NCI-H187 treated with DMSO at 0.1 percent for 48 hours (cell line): ENCODE results near the gene C17orf100.
"Not testable (repeated sequence)": the region's sequence is repeated elsewhere in the genome, so short reads cannot be mapped to it uniquely, and the experiment has no call there.

Experiments used
- DNase-seq: peaks from one replicate; lab custom pipeline; 2025; lab: John Stamatoyannopoulos, UW

C17orf100 gene

GRCh38 chr17:6641247-6641863 is 10.2 kb upstream of the C17orf100 start:
- DNase-seq: no peak

GRCh38 chr17:6642592-6642991 is 9.0 kb upstream of the C17orf100 start:
- no peak for DNase-seq

DNA sequence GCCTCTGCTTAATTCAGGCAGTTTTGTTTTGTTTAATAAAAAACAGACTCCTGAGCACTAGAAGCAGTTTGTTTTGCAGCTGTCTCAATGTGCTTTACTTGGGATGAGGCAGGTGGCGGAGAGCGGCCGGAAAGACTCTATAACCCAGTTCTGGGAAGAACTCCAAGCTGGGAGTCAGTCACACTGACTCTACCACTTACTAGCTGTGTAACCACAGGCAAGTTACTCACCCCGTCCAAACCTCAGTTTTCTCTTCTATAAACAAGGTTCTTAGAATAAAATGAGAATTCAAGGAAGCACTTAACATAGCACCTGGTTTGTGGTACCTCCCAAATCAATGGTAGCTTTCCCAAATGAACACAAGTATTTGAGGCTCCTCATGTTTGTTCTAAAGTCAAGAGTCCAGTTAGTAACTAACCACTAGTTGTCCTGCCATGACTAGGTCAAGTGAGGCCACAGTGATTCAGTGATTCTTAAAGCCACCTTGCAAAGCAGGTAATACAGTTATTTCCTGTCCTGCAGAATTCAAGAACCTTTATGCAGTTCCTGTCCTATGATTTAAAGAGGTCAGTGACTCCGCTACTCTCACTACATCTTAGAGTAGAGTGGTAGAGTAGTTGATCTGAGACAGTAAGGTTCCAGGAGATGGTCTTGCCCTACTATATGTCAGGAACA is 8.0 kb upstream of the C17orf100 start:
- no peak for DNase-seq

- no peak for DNase-seq
Observed at GRCh38 chr17:6648181-6648580, 3.4 kb upstream of the C17orf100 start.

DNA sequence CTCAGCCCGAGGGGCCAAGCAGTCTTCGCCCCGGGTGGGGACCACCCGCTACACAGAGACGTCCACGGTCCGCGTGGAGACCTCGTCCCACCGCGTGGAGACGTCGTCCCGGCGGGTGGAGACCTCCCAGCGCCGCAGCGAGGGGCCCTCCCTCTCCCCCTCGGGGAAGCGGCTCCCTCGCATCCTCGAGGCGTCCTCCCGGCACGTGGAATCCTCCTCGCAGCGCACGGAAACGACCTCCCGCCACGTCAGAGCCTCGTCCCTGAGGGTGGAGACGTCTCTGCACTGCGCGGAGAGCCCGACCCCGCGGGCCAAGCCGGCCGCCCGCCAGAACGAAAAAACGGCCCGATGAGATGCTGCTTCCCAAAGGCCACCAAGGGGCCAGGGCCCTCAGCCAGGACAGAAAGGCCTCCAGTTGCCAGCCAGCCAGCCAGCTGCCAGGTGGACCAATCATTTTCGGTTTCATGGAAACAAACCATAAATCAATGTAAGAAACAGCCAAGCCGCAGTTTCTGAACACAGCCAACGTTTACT is 424 bp downstream of the C17orf100 start:
- DNase-seq: no peak

- no peak for DNase-seq
Observed at GRCh38 chr17:6654841-6655731, 3.5 kb downstream of the C17orf100 start.

DNA sequence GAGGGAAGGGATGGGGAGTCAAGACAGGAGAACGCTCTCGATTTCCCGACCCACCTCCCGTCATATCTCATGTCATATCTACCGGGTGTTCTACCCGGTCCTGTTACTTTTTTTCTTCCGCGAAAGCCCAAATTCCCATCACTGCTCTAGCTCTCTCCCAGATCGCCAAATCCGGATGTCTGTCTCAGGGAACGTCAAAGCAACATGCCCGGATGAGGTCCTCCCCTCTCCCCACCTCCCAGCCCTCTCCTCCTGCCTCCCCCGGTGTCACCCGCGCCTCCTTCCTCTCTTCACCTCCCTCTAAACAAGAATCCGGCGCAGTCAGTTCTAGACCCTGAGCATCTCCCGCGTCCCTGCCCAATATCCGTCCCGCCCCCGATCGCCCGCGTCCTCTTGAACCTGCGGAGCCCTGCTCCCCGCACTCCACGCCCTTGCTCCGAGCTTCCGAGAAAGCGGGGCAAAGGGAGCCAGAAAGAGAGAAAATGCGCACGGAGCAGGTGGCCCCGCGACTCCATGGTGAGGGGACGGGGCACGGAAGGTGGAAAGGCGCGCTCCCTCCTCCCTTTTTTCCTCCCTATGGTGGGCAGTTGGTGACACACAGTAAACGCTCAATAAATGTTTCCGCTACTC is 4.3 kb downstream of the C17orf100 start:
- not testable (repeated sequence) for DNase-seq

DNA sequence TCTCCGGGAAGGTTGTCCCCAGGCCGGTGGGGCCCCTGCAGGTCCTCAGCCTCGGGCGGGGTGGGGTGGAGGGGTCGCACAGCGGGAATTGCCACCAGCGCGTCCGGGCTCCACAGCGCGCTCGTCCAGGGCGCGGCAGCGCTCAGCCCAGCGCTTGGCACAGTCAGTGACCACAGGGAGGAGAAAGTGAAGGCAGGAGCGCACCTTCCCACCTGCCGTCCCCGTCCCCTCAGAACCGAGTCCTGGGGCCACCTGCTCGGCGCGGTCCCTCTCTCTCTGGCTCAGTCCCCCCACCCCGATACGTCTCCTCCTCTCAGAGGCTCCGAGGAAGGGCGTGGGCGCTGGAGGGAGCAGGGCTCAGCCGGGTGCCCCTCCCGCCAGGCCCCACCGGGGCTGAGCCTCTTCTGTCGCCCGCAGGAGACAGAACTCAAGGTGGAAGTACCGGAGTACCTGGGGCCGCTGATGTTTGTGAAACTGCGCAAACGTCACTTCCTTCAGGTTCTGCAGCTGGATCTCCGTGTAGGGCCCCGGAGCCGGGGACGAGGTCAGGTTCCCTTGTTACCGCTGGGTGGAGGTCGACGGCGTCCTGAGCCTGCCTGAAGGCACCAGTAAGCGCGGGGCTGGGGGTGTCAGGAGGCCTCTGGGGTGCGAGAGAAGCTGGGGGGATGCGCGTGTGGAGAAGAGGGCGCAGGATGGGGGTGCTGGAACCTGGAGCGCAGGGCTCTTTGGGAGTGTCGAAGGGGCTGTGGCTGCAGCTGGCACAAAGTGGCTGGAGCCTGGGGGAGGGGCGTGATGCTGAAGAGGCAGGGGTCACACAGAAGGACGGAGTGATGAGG is 5.5 kb downstream of the C17orf100 start:
- DNase-seq: not testable (repeated sequence)

DNA sequence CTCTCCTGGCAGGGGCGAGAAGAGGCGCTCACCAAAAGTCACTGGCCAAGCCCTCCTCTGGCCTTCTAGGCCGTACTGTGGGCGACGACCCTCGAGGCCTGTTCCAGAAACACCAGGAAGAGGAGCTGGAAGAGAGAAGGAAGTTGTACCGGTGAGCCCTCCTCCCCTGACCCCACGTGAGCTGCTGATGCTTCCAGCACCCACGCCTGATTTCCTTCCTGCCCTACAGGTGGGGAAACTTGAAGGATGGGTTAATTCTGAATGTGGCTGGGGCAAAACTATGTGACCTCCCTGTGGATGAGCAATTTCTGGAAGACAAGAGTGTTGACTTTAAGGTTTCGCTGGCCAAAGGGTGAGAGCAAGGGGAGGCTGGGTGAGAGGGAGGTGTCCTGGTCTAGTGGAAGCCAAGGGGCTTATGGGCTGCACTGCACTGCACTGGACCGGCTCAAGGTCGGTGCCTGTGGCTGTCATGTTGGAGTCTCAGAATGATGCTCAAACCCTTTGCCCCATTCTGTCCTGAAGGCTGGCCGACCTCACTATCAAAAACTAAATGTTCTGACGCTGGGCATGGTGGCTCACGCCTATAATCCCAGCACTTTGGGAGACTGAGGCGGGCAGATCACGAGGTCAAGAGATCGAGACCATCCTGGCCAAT is 6.2 kb downstream of the C17orf100 start:
- no peak for DNase-seq

- not testable (repeated sequence) for DNase-seq
Observed at GRCh38 chr17:6658411-6658810, 6.8 kb downstream of the C17orf100 start.

GRCh38 chr17:6660101-6660500 is 8.5 kb downstream of the C17orf100 start:
- no peak for DNase-seq

GRCh38 chr17:6660805-6661463 is 9.4 kb downstream of the C17orf100 start:
- DNase-seq: no peak

DNA sequence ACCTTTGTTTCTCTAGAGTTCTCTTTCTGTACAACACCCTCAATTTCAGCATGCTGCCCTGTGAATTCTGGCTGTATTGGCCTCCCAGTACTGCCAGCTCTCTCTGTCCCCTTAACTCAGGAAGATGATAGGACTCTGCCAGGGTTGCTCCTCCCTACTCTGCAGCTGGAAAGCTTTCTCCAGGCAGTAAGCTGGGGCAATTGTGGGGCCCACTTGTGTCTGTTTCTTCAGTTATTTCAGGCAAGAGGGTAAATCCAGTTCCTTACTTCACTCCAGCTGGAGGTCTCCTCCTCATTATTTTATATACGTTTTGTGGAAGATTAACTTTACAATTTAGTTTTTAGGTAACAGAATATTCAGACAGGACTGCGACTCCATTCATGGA is 9.9 kb downstream of the C17orf100 start:
- no peak for DNase-seq

- not testable (repeated sequence) for DNase-seq
Observed at GRCh38 chr17:6663200-6663599, 11.6 kb downstream of the C17orf100 start.

GRCh38 chr17:6666077-6666521 is 14.5 kb downstream of the C17orf100 start:
- DNase-seq: no peak

DNA sequence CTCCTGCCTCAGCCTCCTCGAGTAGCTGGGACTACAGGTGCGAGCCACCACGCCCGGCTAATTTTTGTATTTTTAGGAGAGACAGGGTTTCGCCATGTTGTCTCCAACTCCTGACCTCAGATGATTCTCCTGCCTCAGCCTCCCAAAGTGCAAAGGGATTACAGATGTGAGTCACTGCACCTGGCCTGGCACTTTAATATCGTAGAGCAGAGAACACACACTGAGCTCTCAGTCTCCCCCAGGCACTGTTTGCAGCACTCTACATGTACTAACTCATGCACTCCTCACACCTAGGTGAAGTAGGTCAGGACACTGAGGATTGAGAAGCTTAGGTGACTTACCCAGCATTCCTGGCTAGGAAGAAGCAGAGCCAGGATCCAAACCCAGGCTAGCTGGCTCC is 15.0 kb downstream of the C17orf100 start:
- no peak for DNase-seq

- no peak for DNase-seq
Observed at GRCh38 chr17:6667516-6667915, 16.0 kb downstream of the C17orf100 start.

GRCh38 chr17:6668219-6668618 is 16.7 kb downstream of the C17orf100 start:
- DNase-seq: no peak

DNA sequence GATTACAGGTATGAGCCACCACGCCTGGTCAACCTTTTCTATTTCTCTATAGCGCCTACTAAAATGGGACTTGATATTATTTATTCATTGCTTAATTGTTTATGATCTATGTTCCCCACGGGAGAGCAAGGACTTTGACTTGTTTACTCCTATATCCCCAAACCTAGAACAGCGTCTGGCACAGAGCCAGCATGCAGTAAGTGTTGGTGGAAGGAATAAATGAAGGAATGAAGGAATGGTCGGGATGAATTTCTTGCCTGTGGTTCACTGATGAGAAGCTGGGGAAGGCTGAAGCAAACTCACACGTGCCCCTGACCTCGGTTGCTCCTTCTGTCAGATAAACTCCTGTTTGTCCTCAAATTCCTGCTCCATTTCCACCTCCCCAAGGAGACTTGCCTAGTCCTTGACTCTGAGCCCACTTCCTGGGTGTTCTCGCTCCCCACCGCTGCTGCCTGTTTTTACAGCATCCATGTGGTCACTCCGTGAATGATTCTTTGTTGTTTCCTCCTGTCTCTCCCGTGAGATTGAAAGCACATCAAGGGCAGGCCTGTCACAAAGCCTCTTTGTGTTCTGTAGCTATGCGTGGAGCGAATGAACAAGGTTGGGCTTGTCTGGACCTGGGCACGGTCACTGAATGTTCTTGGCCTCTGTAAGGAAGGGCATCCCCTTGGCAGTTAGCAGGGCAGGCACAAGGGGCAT is 17.3 kb downstream of the C17orf100 start:
- no peak for DNase-seq
